Peyer's patch (tissue), 4 donors: ENCODE data around the gene NAP1L4.

ENCODE experiments used
- POLR2A ChIP-seq, 2 donors: fragments of 450-650 bp; IDR thresholded peaks; one replicate each; pipeline ENCODE4 v1.5.1; 2017; ENCODE audit warnings: antibody characterized with exemption in 2 of 2, mild to moderate bottlenecking in 2 of 2, moderate library complexity in 2 of 2
- TF ChIP-seq, protein P1 (sequence below), 6 experiments: fragments of 450-650 bp in 4 of 6; fragments of 200-600 bp in 2 of 6; sonication (generic) in 1 of 6; IDR thresholded peaks; one replicate each; pipeline ENCODE4 v1.5.1; 2017 to 2019; ENCODE audit warnings: antibody characterized with exemption in 6 of 6, mild to moderate bottlenecking in 3 of 6, moderate library complexity in 1 of 6

- TF ChIP-seq, protein P1, sequence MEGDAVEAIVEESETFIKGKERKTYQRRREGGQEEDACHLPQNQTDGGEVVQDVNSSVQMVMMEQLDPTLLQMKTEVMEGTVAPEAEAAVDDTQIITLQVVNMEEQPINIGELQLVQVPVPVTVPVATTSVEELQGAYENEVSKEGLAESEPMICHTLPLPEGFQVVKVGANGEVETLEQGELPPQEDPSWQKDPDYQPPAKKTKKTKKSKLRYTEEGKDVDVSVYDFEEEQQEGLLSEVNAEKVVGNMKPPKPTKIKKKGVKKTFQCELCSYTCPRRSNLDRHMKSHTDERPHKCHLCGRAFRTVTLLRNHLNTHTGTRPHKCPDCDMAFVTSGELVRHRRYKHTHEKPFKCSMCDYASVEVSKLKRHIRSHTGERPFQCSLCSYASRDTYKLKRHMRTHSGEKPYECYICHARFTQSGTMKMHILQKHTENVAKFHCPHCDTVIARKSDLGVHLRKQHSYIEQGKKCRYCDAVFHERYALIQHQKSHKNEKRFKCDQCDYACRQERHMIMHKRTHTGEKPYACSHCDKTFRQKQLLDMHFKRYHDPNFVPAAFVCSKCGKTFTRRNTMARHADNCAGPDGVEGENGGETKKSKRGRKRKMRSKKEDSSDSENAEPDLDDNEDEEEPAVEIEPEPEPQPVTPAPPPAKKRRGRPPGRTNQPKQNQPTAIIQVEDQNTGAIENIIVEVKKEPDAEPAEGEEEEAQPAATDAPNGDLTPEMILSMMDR (IDR thresholded peaks at IDR 0.05) = no peak
- TF ChIP-seq POLR2A (IDR thresholded peaks at IDR 0.05) = no peak
Observed at GRCh38 chr11:2915473-2915872, 76.7 kb downstream of the NAP1L4 start.
